HFFc6 (cell line): ENCODE results near the gene TBL2. TPM values are rescaled to one million over a fixed set of nuclear protein-coding genes. Genes with fewer than 3 reads are reported as not detected.

Source experiments
- DNase-seq: peaks from one replicate; pipeline ENCODE4 v3.0.0-alpha.2; 2018
- H3K27ac Mint-ChIP-seq: 2 replicates; pipeline ENCODE4 v1.8.0; 2020; ENCODE audit warnings: mild to moderate bottlenecking, mixed read lengths
- H3K27me3 Mint-ChIP-seq: 2 replicates; pipeline ENCODE4 v1.8.0; 2021; ENCODE audit warnings: mild to moderate bottlenecking, moderate library complexity, mixed read lengths; ENCODE audit not compliant: insufficient read depth
- H3K36me3 Mint-ChIP-seq: 2 replicates; pipeline ENCODE4 v1.8.0; 2021; ENCODE audit warnings: low read depth, mixed read lengths
- H3K4me1 Mint-ChIP-seq: 2 replicates; pipeline ENCODE4 v1.8.0; 2020; ENCODE audit warnings: low read depth, mixed read lengths
- H3K4me3 Mint-ChIP-seq: 2 replicates; pipeline ENCODE4 v1.8.0; 2020; ENCODE audit warnings: mild to moderate bottlenecking, moderate library complexity, mixed read lengths
- H3K9me3 Mint-ChIP-seq: 2 replicates; pipeline ENCODE4 v1.8.0; 2020; ENCODE audit warnings: mild to moderate bottlenecking, mixed read lengths
- total RNA-seq, 6 experiments: library from RNA; stranded (reverse); fragmentation: NEBNext Ultra II Directional; extraction: Animal tissue kit (Norgen Biotek cat#: 25700); gene quantifications; 2 replicates in 1 of 6; 3 replicates in 5 of 6; pipeline ENCODE4 v1.2.3, GENCODE V29; 2021
- TF ChIP-seq, protein P1 (sequence below): fragments of 200-600 bp; sonication (generic); IDR thresholded peaks from 2 replicates; pipeline ENCODE4 v1.5.0; 2021; ENCODE audit warnings: antibody characterized with exemption, mild to moderate bottlenecking

Gene TBL2
- total RNA-seq, 6 experiments from 2014 or later = 34.3 to 48.1 (median 38.8) TPM

- Mint-ChIP-seq H3K27me3 (peaks cover 14% of the 10 kb centered on the region), H3K27ac (no peak overlapping the region), H3K9me3 (no peaks in the 10 kb centered on the region), H3K4me3 (no peak overlapping the region), H3K4me1 (0 out of 2 replicates have a peak, but pooled peaks cover 4% of the 10 kb centered on the region), H3K36me3 (no peaks in the 10 kb centered on the region)
- TF ChIP-seq, protein P1, sequence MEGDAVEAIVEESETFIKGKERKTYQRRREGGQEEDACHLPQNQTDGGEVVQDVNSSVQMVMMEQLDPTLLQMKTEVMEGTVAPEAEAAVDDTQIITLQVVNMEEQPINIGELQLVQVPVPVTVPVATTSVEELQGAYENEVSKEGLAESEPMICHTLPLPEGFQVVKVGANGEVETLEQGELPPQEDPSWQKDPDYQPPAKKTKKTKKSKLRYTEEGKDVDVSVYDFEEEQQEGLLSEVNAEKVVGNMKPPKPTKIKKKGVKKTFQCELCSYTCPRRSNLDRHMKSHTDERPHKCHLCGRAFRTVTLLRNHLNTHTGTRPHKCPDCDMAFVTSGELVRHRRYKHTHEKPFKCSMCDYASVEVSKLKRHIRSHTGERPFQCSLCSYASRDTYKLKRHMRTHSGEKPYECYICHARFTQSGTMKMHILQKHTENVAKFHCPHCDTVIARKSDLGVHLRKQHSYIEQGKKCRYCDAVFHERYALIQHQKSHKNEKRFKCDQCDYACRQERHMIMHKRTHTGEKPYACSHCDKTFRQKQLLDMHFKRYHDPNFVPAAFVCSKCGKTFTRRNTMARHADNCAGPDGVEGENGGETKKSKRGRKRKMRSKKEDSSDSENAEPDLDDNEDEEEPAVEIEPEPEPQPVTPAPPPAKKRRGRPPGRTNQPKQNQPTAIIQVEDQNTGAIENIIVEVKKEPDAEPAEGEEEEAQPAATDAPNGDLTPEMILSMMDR = no peak
- DNase-seq = no peak
Observed at GRCh38 chr7:73597978-73598782, 19.8 kb upstream of the TBL2 start.

DNA sequence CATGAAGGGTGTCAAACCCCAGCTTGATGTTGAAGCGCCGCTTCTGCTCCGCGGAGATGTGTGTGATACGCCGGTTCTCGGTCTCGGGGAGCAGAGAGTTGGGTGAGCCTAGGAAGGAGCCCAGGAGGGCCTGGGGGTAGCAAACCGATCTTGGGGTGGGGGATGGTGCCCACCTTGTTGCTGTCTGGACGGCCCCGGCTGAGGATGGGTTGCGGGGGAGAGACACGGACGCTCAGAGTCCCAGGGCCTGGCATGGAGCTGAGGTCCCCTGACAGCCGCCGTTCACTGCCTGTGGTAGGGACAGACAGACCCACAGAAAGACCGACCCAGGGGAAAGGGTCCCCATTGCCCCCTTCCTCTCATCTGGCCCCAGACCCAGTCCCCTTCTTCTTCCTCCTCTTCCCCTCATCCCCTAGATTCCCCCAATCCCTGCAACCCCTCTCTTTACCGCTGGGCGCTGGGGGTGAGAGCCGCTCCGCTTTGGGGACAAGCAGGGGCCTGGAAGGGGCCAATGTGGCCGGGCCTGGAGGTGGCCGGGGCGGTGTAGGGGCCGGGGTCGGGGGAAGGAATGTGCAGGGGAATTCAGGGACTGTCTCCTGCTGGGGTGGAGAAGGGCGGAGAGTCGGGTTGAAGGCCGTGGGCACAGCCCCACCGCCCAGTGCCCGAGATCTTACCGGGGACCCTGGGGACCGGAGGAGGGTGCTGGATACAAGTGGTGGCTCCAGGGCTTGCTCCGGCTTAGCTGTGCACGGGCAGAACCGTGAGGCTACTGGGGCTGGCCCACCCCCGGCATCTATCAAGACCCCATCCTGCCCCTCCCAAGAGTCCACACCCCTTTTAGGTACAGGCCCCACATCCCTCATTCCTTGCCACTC lies 18.0 kb upstream of the TBL2 start:
- Mint-ChIP-seq H3K36me3 (no peaks in the 10 kb centered on the region), H3K4me1 (no peaks in the 10 kb centered on the region), H3K27me3 (peaks cover 16% of the 10 kb centered on the region), H3K27ac (no peak overlapping the region), H3K4me3 (no peak overlapping the region), H3K9me3 (no peaks in the 10 kb centered on the region)
- DNase-seq = no peak
- TF ChIP-seq, protein P1 = no peak

- H3K9me3 Mint-ChIP-seq = no peaks in the 10 kb centered on the region
- no peak for DNase-seq
Observed at GRCh38 chr7:73595358-73595757, 17.0 kb upstream of the TBL2 start.

DNA sequence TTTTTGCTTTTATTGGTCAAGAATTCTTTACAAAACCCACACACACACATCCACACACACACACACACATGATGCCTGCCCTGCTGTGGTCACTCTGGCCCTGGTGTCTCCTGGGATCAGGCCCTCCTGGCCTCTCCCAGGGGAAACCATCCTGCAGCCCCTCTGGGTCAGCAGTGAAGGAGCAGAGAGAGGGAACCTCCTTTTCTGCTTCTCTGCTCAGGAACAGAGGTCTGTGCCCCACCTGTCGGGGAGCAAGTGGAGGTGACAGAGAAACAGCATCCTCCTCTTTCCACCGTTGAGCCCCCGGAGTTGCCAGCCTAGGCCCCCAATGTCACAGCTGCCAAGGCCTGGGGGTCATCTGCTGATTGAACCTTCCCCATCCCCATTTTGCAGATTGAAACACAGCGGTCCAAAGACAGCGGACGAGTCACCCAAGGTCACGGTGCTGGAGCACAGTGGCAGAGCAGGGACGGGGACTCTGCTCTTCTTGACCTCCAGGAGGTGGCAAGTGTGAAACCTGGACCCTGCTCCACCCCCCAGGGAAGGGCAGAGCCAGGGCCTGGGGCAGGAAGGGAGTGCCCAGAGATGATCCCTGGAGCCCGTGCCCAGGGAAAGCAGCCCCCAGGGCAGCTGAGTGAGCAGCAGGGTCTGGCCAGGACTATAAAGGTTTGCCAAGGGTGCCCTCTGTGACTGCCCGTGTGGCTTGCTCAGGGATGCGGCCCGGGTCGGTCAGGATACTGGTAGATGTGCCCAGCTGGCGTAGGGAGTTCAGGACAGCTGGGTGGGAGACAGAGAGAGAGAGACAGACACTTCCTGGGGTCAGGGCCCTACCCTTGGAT lies 15.0 kb upstream of the TBL2 start:
- TF ChIP-seq, protein P1 = no peak
- H3K27me3 Mint-ChIP-seq = peaks cover 16% of the 10 kb centered on the region
- H3K27ac Mint-ChIP-seq = no peak overlapping the region
- DNase-seq = no peak
- no peaks in the 10 kb centered on the region for H3K4me1 Mint-ChIP-seq
- no peaks in the 10 kb centered on the region for H3K9me3 Mint-ChIP-seq
- no peak overlapping the region for H3K4me3 Mint-ChIP-seq
- no peaks in the 10 kb centered on the region for H3K36me3 Mint-ChIP-seq

More at GRCh38 chr7:73595358-73595757, 17.0 kb upstream of the TBL2 start:
- H3K27me3 Mint-ChIP-seq = peaks cover 16% of the 10 kb centered on the region
- no peak overlapping the region for H3K27ac Mint-ChIP-seq
- no peaks in the 10 kb centered on the region for H3K36me3 Mint-ChIP-seq
- TF ChIP-seq, protein P1 = no peak
- H3K4me1 Mint-ChIP-seq = no peaks in the 10 kb centered on the region
- H3K4me3 Mint-ChIP-seq = no peak overlapping the region

GRCh38 chr7:73586911-73587310 lies 8.5 kb upstream of the TBL2 start:
- DNase-seq = no peak
- Mint-ChIP-seq H3K36me3 (no peaks in the 10 kb centered on the region), H3K27me3 (peaks cover 6% of the 10 kb centered on the region), H3K9me3 (no peaks in the 10 kb centered on the region), H3K4me1 (peaks cover 4% of the 10 kb centered on the region; the same call in 1 of the 2 replicates), H3K27ac (no peak overlapping the region), H3K4me3 (no peak overlapping the region)
- TF ChIP-seq, protein P1 = no peak
